Iris pigment epithelial cell (primary cell): ENCODE results near the gene CHN2.

ENCODE experiments used
- DNase-seq: peaks from one replicate; pipeline ENCODE4 v3.0.0-alpha.2; 2011; ENCODE audit warnings: low read depth

Gene CHN2

GRCh38 chr7:29469976-29470557 is 275.5 kb downstream of the CHN2 start:
- no peak for DNase-seq

GRCh38 chr7:29471444-29472138 is 277.0 kb downstream of the CHN2 start:
- no peak for DNase-seq

GRCh38 chr7:29476916-29477315 is 282.3 kb downstream of the CHN2 start:
- DNase-seq: no peak

- no peak for DNase-seq
Measured at GRCh38 chr7:29478226-29478625, 283.7 kb downstream of the CHN2 start.

- no peak for DNase-seq
Measured at GRCh38 chr7:29478687-29479240, 284.2 kb downstream of the CHN2 start.

- DNase-seq: no peak
Measured at GRCh38 chr7:29479301-29480200, 285.0 kb downstream of the CHN2 start.

GRCh38 chr7:29480451-29480850 is 285.9 kb downstream of the CHN2 start:
- DNase-seq: no peak

- no peak for DNase-seq
Measured at GRCh38 chr7:29480934-29481651, 286.5 kb downstream of the CHN2 start.

- DNase-seq: no peak
Measured at GRCh38 chr7:29482056-29482455, 287.5 kb downstream of the CHN2 start.

- DNase-seq: no peak
Measured at GRCh38 chr7:29483219-29484104, 288.9 kb downstream of the CHN2 start.

GRCh38 chr7:29484280-29484679 is 289.7 kb downstream of the CHN2 start:
- DNase-seq: no peak

GRCh38 chr7:29485339-29486190 is 291.0 kb downstream of the CHN2 start:
- DNase-seq: no peak

- DNase-seq: no peak
Measured at GRCh38 chr7:29486191-29486700, 291.7 kb downstream of the CHN2 start.

- DNase-seq: no peak
Measured at GRCh38 chr7:29487424-29487823, 292.8 kb downstream of the CHN2 start.

GRCh38 chr7:29488203-29488970 is 293.8 kb downstream of the CHN2 start:
- DNase-seq: no peak

GRCh38 chr7:29488977-29489376 is 294.4 kb downstream of the CHN2 start:
- DNase-seq: peak; percentile 96

- no peak for DNase-seq
Measured at GRCh38 chr7:29490094-29490607, 295.6 kb downstream of the CHN2 start.

- DNase-seq: peak; percentile 70
Measured at GRCh38 chr7:29494350-29494749, 299.8 kb downstream of the CHN2 start.

GRCh38 chr7:29495653-29496052 is 301.1 kb downstream of the CHN2 start:
- no peak for DNase-seq
